Hepatocyte (in vitro differentiated cells): Measurements from ENCODE around the gene CD163L1.

Experiments used
- CTCF ChIP-seq: fragments of 200-600 bp; sonication (generic); IDR thresholded peaks from 2 replicates; pipeline ENCODE4 v1.5.1; 2016; ENCODE audit warnings: antibody characterized with exemption, mild to moderate bottlenecking; ENCODE audit not compliant: poor library complexity
- EZH2 ChIP-seq: fragments of 200-600 bp; sonication (generic); IDR thresholded peaks from 2 replicates; pipeline ENCODE4 v1.6.1; 2016; ENCODE audit warnings: antibody characterized with exemption, mild to moderate bottlenecking, borderline replicate concordance
- EZH2phosphoT487 ChIP-seq: fragments of 200-600 bp; sonication (generic); IDR thresholded peaks from one replicate; pipeline ENCODE4 v1.6.1; 2018; ENCODE audit warnings: antibody characterized with exemption, mild to moderate bottlenecking, low read depth, moderate library complexity; ENCODE audit not compliant: unreplicated experiment, severe bottlenecking

GRCh38 chr12:7450667-7451066 lies 6.7 kb upstream of the CD163L1 start:
- TF ChIP-seq CTCF = no peak
- TF ChIP-seq EZH2 = no peak
- no peak for TF ChIP-seq EZH2phosphoT487
